Bronchial epithelial cell (primary cell): ENCODE measurements around the gene DSE. TPM values are rescaled to one million over a fixed set of nuclear protein-coding genes. Genes with fewer than 3 reads are reported as not detected.
A peak's percentile ranks its signal among the peaks of the same experiment; 100 is the strongest.

Experiments
- DNase-seq: peaks from one replicate; pipeline ENCODE4 v3.0.0-alpha.2; 2010; ENCODE audit warnings: low read depth
- FAIRE-seq: peaks from 2 replicates; lab custom pipeline; 2011; peaks lifted over from hg19 to GRCh38; lab: Jason Lieb, UNC
- H3K27me3 ChIP-seq: 2 replicates; pipeline ENCODE4 v1.5.1; 2011; ENCODE audit warnings: low read length; ENCODE audit not compliant: control insufficient read depth, insufficient read depth
- H3K36me3 ChIP-seq: 2 replicates; pipeline ENCODE4 v1.5.1; 2011; ENCODE audit warnings: low read length; ENCODE audit not compliant: control insufficient read depth, insufficient read depth
- H3K4me3 ChIP-seq: 2 replicates; pipeline ENCODE4 v1.5.1; 2011; ENCODE audit warnings: mild to moderate bottlenecking, low read depth, low read length, control low read depth
- total RNA-seq: library from RNA; depleted of rRNA; stranded (reverse); fragments of >200 nt; gene quantifications from 2 replicates; pipeline ENCODE4 v1.2.1, GENCODE V29; 2014
- TF ChIP-seq, protein P1 (sequence below): IDR thresholded peaks from 2 replicates; pipeline ENCODE4 v1.5.1; 2011; ENCODE audit warnings: mild to moderate bottlenecking, moderate library complexity, low read length, control low read depth, inconsistent platforms; ENCODE audit not compliant: insufficient read depth, severe bottlenecking

DSE gene
- total RNA-seq, 1 donor from 2014 or later, result 100 TPM

DNA sequence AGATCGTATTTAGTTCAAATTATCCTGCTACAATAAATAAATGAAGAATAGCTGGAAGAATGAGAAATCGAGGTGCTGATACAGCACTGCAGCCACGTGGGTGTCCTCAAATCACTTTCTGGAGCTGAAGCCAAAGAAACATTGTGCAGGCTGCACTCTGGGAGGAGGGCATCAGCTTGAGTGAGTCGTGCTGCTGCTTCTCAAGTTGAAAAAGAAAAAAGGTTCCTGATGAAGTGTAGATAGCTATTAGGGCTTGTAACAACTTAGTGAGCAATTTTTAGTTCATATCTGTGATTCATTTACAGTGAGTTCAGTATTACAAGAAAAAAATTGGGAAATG is 40.5 kb downstream of the DSE start:
- TF ChIP-seq, protein P1, sequence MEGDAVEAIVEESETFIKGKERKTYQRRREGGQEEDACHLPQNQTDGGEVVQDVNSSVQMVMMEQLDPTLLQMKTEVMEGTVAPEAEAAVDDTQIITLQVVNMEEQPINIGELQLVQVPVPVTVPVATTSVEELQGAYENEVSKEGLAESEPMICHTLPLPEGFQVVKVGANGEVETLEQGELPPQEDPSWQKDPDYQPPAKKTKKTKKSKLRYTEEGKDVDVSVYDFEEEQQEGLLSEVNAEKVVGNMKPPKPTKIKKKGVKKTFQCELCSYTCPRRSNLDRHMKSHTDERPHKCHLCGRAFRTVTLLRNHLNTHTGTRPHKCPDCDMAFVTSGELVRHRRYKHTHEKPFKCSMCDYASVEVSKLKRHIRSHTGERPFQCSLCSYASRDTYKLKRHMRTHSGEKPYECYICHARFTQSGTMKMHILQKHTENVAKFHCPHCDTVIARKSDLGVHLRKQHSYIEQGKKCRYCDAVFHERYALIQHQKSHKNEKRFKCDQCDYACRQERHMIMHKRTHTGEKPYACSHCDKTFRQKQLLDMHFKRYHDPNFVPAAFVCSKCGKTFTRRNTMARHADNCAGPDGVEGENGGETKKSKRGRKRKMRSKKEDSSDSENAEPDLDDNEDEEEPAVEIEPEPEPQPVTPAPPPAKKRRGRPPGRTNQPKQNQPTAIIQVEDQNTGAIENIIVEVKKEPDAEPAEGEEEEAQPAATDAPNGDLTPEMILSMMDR, result no peak
- FAIRE-seq (no peak), DNase-seq (no peak)
- Histone ChIP-seq H3K4me3 (no peak overlapping the region), H3K27me3 (no peaks in the 10 kb centered on the region), H3K36me3 (peaks cover 6% of the 10 kb centered on the region)

DNA sequence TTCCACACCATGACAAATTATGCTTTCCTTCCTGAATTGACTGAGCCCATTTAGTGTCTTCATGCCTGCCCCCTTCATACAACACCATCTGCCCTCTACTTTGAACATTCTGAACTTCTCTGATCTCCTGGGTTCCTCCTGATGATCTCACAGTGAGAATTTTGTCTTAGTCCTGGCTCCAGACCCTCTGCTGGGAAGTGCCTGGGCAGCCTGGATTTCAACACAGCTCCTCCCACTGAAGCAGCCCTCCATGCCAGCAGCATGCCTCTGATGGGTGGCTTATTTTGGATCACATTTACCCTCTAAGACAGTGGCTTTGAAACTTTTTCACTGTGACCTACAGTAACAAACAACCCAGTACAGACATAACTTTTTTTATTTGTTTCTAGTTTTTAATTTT is 41.5 kb downstream of the DSE start:
- TF ChIP-seq, protein P1, result no peak
- Histone ChIP-seq H3K4me3 (no peak overlapping the region), H3K36me3 (peaks cover 6% of the 10 kb centered on the region), H3K27me3 (no peaks in the 10 kb centered on the region)
- FAIRE-seq (no peak), DNase-seq (no peak)

DNA sequence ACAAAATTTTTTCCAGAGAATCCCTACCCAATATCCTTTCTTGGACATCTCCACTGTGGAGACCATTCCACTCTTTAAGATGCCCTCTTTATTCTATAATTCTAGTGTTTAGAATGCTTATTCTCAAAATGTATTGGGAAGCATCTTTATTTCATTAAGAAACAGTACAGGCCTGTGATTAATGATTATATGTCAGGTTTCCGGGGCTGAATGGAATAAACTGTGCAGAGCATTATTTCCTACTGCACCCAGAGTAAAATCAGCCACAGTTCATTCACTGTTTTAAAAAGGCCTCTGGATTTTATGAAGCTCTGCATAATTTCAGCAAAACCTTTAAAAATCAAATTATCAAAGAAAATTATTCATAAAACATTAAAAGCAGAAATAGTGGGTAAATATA is 42.6 kb downstream of the DSE start:
- Histone ChIP-seq H3K4me3 (no peak overlapping the region), H3K36me3 (peaks cover 5% of the 10 kb centered on the region), H3K27me3 (no peaks in the 10 kb centered on the region)
- TF ChIP-seq, protein P1, result no peak
- FAIRE-seq (no peak), DNase-seq (no peak)

DNA sequence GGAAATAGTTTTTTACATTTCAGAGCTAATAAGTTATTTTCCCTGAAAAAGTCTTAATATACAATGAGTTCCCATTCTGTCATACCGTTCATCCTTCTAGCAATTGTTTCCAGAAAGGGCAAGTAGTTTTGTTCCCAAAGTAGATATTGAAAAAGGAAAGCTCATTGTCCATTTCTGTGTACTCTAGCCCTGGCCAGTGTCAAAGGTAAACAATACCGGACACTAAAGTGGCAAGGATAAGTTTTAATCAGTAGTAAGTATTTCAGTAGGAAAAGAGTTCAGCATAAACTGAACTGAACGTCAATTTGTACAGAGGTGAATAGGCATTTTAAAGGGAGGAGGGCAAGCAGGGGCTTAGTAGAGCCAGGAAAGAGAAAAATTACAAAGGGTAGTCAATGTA is 46.9 kb downstream of the DSE start:
- no peak for FAIRE-seq
- no peaks in the 10 kb centered on the region for H3K36me3 ChIP-seq
- no peak overlapping the region for H3K4me3 ChIP-seq
- no peak for DNase-seq
- TF ChIP-seq, protein P1, result no peak
- no peaks in the 10 kb centered on the region for H3K27me3 ChIP-seq

DNA sequence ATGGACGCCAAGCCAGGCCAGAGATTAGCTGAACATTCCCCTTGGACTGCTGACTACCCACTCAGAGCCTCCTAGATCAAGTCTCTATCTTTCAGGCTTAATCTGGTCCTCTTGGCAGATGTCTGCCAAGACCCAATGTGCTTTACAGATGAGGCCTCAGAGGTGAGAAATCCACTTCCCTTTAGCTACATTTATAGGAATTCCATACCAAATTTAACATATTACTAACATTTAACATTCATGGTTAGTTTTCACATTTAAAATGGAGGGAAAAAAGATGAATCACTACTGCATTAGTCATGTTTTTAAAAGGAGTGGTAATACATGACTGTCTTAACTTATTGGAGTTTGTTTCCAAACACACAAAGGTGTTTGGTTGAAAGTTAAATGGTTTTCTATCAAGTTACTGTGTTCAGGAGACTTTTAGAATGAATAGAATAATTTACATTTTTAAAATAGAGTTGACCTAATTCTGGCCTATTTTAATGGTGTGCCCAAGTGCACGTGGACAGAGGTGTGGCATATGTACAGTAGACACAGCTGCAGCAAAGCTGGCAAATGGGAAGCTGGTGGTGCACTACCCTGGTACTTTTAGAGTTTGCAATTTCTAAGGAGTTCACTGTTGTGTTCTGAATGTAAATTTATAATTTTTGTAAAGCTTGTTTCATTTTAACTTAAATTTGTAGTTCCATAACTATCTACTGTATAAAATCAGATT is 48.5 kb downstream of the DSE start:
- FAIRE-seq (no peak), DNase-seq (peak; percentile 85)
- Histone ChIP-seq H3K4me3 (no peak overlapping the region), H3K27me3 (no peaks in the 10 kb centered on the region), H3K36me3 (no peaks in the 10 kb centered on the region)
- TF ChIP-seq, protein P1, result no peak

DNA sequence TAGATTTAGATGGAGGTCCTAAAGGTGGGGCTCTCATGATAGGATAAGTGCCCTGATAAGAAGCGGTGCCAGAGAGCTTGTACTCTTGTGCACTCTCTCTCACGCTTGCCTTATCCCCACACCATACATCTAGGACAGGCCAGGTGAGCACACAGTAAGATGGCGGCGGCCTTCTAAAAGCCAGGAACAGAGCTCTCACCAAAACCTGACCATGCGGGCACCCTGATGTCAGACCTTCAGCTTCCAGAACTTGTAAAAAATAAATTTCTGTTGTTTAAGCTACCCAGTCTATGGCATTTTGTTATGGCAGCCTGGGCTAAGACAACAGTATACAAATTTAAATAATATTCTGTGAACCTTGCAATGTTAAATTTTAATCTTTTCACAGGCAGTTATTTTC is 49.6 kb downstream of the DSE start:
- DNase-seq (no peak), FAIRE-seq (no peak)
- Histone ChIP-seq H3K27me3 (no peaks in the 10 kb centered on the region), H3K36me3 (no peaks in the 10 kb centered on the region), H3K4me3 (no peak overlapping the region)
- TF ChIP-seq, protein P1, result no peak
